ENCODE measurements around the gene FRAT1. TPM values are rescaled to one million over a fixed set of nuclear protein-coding genes. Genes with fewer than 3 reads are reported as not detected.

FRAT1 gene
- total and polyA plus RNA-seq, 2 of the 13 experiments (the other 11 are each of a cell fraction or from before 2014, with no cell fraction given): 1.7 to 2.3 TPM

DNA sequence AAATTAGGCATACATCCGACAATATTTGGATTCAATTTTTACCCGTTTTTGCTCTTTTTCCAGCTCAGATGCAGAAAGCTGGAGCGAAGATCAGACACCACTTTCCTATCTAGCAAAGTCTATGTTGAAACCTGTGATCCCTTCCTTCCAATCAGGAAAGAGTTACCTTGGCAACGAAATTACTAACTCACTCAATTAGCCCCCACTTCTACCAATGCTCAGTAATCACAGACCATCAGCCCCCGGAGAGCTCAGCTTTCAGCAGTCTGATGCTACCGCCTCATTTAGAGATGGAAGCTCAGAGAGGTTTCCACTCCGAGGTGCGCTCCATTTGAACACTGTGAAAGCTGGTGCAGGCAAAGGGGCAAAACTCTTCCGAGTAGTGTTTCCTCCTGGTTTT lies 6.7 kb downstream of the FRAT1 start:
- no peak overlapping the region for H3K4me3 ChIP-seq (replicated peaks in 1 of 3; ENCODE audit: insufficient read depth in 1 of 3, low read depth in 2 of 3, low read length in 3 of 3)
- H2AFZ ChIP-seq (ENCODE audit: low read length): no peak overlapping the region
- DNase-seq (ENCODE audit: low spot score) (no peak), ATAC-seq (no peak), FAIRE-seq (no peak)
- in situ Hi-C loops (cut with HindIII; ENCODE audit: extremely low pct_ligation_motif_present, low pct_unique_long_range_greater_than_20kb): no loop called here
- intact Hi-C loops (cut with micrococcal nuclease; ENCODE audit: unreplicated experiment): no loop called here
- H3K4me1 ChIP-seq (ENCODE audit: insufficient read depth, low read length): peaks cover 77% of the 10 kb centered on the region
- no peaks in the 10 kb centered on the region for H3K9me3 ChIP-seq (ENCODE audit: low read length)
- H3K27ac ChIP-seq (ENCODE audit: extremely low read length, insufficient read depth, low read length): peak overlapping the region; percentile 29
- no peak overlapping the region for H3K9ac ChIP-seq (ENCODE audit: insufficient read depth, low read depth, low read length)
- no peak overlapping the region for H3K4me2 ChIP-seq (ENCODE audit: low read depth, low read length)
- WGBS (ENCODE audit: low lambda C conversion rate): 84% methylated on average over 9 of the region's 9 CpGs
- ChIA-PET POLR2A (interaction anchor here (1.1 kb wide), 1 partner anchor 9 kb away, joined by 3 read pairs; the partner anchor contains the start of gene FRAT2), CTCF (ENCODE audit: low intra/inter-chr PET ratio, low total read pairs) (no interaction called here)
- H3K27me3 ChIP-seq (ENCODE audit: control insufficient read depth in 1 of 2, insufficient read depth in 2 of 2, low read length in 2 of 2): no peaks in the 10 kb centered on the region
- BruUV-seq (replicated peaks): no TSS peak
- H3K79me2 ChIP-seq (ENCODE audit: insufficient read depth, low read length): peaks cover 9% of the 10 kb centered on the region
- H3K36me3 ChIP-seq (replicated peaks in 1 of 2; ENCODE audit: control insufficient read depth in 1 of 2, insufficient read depth in 2 of 2, low read length in 2 of 2): no peaks in the 10 kb centered on the region
- no peaks in the 10 kb centered on the region for H4K20me1 ChIP-seq (ENCODE audit: insufficient read depth, low read length)
- TF ChIP-seq, protein P1, sequence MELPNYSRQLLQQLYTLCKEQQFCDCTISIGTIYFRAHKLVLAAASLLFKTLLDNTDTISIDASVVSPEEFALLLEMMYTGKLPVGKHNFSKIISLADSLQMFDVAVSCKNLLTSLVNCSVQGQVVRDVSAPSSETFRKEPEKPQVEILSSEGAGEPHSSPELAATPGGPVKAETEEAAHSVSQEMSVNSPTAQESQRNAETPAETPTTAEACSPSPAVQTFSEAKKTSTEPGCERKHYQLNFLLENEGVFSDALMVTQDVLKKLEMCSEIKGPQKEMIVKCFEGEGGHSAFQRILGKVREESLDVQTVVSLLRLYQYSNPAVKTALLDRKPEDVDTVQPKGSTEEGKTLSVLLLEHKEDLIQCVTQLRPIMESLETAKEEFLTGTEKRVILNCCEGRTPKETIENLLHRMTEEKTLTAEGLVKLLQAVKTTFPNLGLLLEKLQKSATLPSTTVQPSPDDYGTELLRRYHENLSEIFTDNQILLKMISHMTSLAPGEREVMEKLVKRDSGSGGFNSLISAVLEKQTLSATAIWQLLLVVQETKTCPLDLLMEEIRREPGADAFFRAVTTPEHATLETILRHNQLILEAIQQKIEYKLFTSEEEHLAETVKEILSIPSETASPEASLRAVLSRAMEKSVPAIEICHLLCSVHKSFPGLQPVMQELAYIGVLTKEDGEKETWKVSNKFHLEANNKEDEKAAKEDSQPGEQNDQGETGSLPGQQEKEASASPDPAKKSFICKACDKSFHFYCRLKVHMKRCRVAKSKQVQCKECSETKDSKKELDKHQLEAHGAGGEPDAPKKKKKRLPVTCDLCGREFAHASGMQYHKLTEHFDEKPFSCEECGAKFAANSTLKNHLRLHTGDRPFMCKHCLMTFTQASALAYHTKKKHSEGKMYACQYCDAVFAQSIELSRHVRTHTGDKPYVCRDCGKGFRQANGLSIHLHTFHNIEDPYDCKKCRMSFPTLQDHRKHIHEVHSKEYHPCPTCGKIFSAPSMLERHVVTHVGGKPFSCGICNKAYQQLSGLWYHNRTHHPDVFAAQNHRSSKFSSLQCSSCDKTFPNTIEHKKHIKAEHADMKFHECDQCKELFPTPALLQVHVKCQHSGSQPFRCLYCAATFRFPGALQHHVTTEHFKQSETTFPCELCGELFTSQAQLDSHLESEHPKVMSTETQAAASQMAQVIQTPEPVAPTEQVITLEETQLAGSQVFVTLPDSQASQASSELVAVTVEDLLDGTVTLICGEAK (IDR thresholded peaks at IDR 0.05): no peak
- TF ChIP-seq, protein P1 (CRISPR knock-in tag; IDR thresholded peaks at IDR 0.05): no peak
- TF ChIP-seq, protein P2, sequence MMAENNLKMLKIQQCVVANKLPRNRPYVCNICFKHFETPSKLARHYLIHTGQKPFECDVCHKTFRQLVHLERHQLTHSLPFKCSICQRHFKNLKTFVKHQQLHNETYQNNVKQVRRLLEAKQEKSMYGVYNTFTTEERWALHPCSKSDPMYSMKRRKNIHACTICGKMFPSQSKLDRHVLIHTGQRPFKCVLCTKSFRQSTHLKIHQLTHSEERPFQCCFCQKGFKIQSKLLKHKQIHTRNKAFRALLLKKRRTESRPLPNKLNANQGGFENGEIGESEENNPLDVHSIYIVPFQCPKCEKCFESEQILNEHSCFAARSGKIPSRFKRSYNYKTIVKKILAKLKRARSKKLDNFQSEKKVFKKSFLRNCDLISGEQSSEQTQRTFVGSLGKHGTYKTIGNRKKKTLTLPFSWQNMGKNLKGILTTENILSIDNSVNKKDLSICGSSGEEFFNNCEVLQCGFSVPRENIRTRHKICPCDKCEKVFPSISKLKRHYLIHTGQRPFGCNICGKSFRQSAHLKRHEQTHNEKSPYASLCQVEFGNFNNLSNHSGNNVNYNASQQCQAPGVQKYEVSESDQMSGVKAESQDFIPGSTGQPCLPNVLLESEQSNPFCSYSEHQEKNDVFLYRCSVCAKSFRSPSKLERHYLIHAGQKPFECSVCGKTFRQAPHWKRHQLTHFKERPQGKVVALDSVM (CRISPR knock-in tag; IDR thresholded peaks at IDR 0.05): no peak
- TF ChIP-seq, protein P3, sequence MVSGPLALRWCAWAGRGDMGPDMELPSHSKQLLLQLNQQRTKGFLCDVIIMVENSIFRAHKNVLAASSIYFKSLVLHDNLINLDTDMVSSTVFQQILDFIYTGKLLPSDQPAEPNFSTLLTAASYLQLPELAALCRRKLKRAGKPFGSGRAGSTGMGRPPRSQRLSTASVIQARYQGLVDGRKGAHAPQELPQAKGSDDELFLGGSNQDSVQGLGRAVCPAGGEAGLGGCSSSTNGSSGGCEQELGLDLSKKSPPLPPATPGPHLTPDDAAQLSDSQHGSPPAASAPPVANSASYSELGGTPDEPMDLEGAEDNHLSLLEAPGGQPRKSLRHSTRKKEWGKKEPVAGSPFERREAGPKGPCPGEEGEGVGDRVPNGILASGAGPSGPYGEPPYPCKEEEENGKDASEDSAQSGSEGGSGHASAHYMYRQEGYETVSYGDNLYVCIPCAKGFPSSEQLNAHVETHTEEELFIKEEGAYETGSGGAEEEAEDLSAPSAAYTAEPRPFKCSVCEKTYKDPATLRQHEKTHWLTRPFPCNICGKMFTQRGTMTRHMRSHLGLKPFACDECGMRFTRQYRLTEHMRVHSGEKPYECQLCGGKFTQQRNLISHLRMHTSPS (CRISPR knock-in tag; IDR thresholded peaks at IDR 0.05; ENCODE audit: low read depth): no peak
- TF ChIP-seq ZNF282 (IDR thresholded peaks at IDR 0.05; ENCODE audit: partially characterized antibody): no peak
- TF ChIP-seq, protein P4, sequence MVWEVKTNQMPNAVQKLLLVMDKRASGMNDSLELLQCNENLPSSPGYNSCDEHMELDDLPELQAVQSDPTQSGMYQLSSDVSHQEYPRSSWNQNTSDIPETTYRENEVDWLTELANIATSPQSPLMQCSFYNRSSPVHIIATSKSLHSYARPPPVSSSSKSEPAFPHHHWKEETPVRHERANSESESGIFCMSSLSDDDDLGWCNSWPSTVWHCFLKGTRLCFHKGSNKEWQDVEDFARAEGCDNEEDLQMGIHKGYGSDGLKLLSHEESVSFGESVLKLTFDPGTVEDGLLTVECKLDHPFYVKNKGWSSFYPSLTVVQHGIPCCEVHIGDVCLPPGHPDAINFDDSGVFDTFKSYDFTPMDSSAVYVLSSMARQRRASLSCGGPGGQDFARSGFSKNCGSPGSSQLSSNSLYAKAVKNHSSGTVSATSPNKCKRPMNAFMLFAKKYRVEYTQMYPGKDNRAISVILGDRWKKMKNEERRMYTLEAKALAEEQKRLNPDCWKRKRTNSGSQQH (CRISPR knock-in tag; IDR thresholded peaks at IDR 0.05; ENCODE audit: low read depth): no peak
- no peak for TF ChIP-seq BORCS8-MEF2B (CRISPR knock-in tag; IDR thresholded peaks at IDR 0.05)
- TF ChIP-seq ZNF775 (CRISPR knock-in tag; IDR thresholded peaks at IDR 0.05; ENCODE audit: borderline replicate concordance): no peak
- no peak for TF ChIP-seq NCOR1 (IDR thresholded peaks at IDR 0.05; ENCODE audit: borderline replicate concordance, low read length)
- no peak for TF ChIP-seq PHF8 (CRISPR knock-in tag; IDR thresholded peaks at IDR 0.05)

Measured in HepG2 (cell line).